Naive B cell (primary cell): ENCODE results near the gene MYPOP. TPM values are rescaled to one million over a fixed set of nuclear protein-coding genes. Genes with fewer than 3 reads are reported as not detected.
"Not testable (repeated sequence)": the region's sequence is repeated elsewhere in the genome, so short reads cannot be mapped to it uniquely, and the experiment has no call there.

ENCODE experiments used
- ATAC-seq, 2 donors: fragments of 150-1000 bp; cut with Tn5 transposase; 2 replicates each; pipeline ENCODE4 v1.10.0; 2021; ENCODE audit warnings: low read depth in 2 of 2, mild to moderate bottlenecking in 2 of 2, moderate library complexity in 2 of 2
- DNase-seq: peaks from one replicate; pipeline ENCODE4 v3.0.0; 2022
- H3K27ac Mint-ChIP-seq, 6 donors: one replicate each; pipeline ENCODE4 v1.8.0; 2020 to 2022; ENCODE audit warnings: mild to moderate bottlenecking in 6 of 6, mixed read lengths in 6 of 6, moderate library complexity in 5 of 6, inconsistent platforms in 2 of 6
- H3K27me3 Mint-ChIP-seq, 3 donors: one replicate each; pipeline ENCODE4 v1.8.0; 2021 to 2022; ENCODE audit warnings: mixed read lengths in 3 of 3, mild to moderate bottlenecking in 1 of 3
- H3K36me3 Mint-ChIP-seq, 2 donors: one replicate each; pipeline ENCODE4 v1.8.0; 2020 to 2022; ENCODE audit warnings: mixed read lengths in 2 of 2, inconsistent platforms in 1 of 2, mild to moderate bottlenecking in 1 of 2
- H3K4me1 Mint-ChIP-seq, 3 donors: one replicate each; pipeline ENCODE4 v1.8.0; 2020 to 2022; ENCODE audit warnings: mixed read lengths in 3 of 3, inconsistent platforms in 1 of 3, mild to moderate bottlenecking in 1 of 3, moderate library complexity in 1 of 3
- H3K4me3 Mint-ChIP-seq, 8 donors: one replicate each; pipeline ENCODE4 v1.8.0; 2020 to 2022; ENCODE audit warnings: mild to moderate bottlenecking in 8 of 8, mixed read lengths in 8 of 8, moderate library complexity in 8 of 8, inconsistent platforms in 2 of 8
- H3K9me3 Mint-ChIP-seq, 7 donors: one replicate each; pipeline ENCODE4 v1.8.0; 2020 to 2022; ENCODE audit warnings: mixed read lengths in 7 of 7, mild to moderate bottlenecking in 5 of 7, inconsistent platforms in 2 of 7, moderate library complexity in 1 of 7
- polyA plus RNA-seq, 6 donors: library from polyadenylated mRNA; unstranded; fragments of 300-500 nt; fragmentation: Illumina TruSeq; gene quantifications; one replicate each; pipeline ENCODE4 v1.2.3, GENCODE V29; 2021; ENCODE audit warnings: low read depth in 6 of 6

The MYPOP gene
- polyA plus RNA-seq, 6 donors from 2014 or later = 0.15 to 0.30 (median 0.28) TPM; not detected in 2

- Mint-ChIP-seq H3K9me3 (peaks cover 0 to 2% (median 0%) of the 10 kb centered on the region in 7 donors), H3K27me3 (peaks cover 33 to 71% (median 62%) of the 10 kb centered on the region in 3 donors), H3K36me3 (no peaks in the 10 kb centered on the region), H3K4me3 (peak overlapping the region in 6 of 8 donors; percentile 0 to 74 (median 14)), H3K27ac (no peak overlapping the region), H3K4me1 (peaks cover 8 to 14% (median 9%) of the 10 kb centered on the region in 3 donors)
- ATAC-seq (peak; percentile 68 to 76), DNase-seq (no peak)
These were observed 26.3 kb downstream of the MYPOP start for GRCh38 chr19:45876161-45876410.

- Mint-ChIP-seq H3K36me3 (no peaks in the 10 kb centered on the region), H3K4me1 (peaks cover 8 to 14% (median 9%) of the 10 kb centered on the region in 3 donors), H3K9me3 (peaks cover 0 to 2% (median 0%) of the 10 kb centered on the region in 7 donors), H3K27me3 (peaks cover 33 to 62% (median 62%) of the 10 kb centered on the region in 3 donors), H3K4me3 (no peak overlapping the region), H3K27ac (no peak overlapping the region)
- DNase-seq (no peak), ATAC-seq (no peak)
These were observed 27.8 kb downstream of the MYPOP start for GRCh38 chr19:45874620-45874966.

GRCh38 chr19:45873219-45873772 is 29.1 kb downstream of the MYPOP start:
- H3K4me1 Mint-ChIP-seq = peaks cover 8 to 13% (median 9%) of the 10 kb centered on the region in 3 donors
- H3K36me3 Mint-ChIP-seq = no peaks in the 10 kb centered on the region
- peaks cover 27 to 54% (median 53%) of the 10 kb centered on the region in 3 donors for H3K27me3 Mint-ChIP-seq
- H3K27ac Mint-ChIP-seq = no peak overlapping the region
- ATAC-seq (no peak), DNase-seq (no peak)
- H3K4me3 Mint-ChIP-seq = no peak overlapping the region
- H3K9me3 Mint-ChIP-seq = no peaks in the 10 kb centered on the region

- no peak overlapping the region for H3K4me3 Mint-ChIP-seq
- ATAC-seq (no peak), DNase-seq (no peak)
- no peaks in the 10 kb centered on the region for H3K9me3 Mint-ChIP-seq
- H3K27me3 Mint-ChIP-seq = peaks cover 21 to 44% (median 43%) of the 10 kb centered on the region in 3 donors
- H3K36me3 Mint-ChIP-seq = no peaks in the 10 kb centered on the region
- H3K27ac Mint-ChIP-seq = no peak overlapping the region
- H3K4me1 Mint-ChIP-seq = peaks cover 6 to 8% (median 7%) of the 10 kb centered on the region in 3 donors
These were observed 30.1 kb downstream of the MYPOP start for GRCh38 chr19:45872095-45872919.

GRCh38 chr19:45870798-45871197 is 31.6 kb downstream of the MYPOP start:
- H3K36me3 Mint-ChIP-seq = no peaks in the 10 kb centered on the region
- no peak overlapping the region for H3K4me3 Mint-ChIP-seq
- peaks cover 14 to 34% (median 30%) of the 10 kb centered on the region in 3 donors for H3K27me3 Mint-ChIP-seq
- no peaks in the 10 kb centered on the region for H3K4me1 Mint-ChIP-seq
- H3K27ac Mint-ChIP-seq = no peak overlapping the region
- H3K9me3 Mint-ChIP-seq = no peaks in the 10 kb centered on the region
- ATAC-seq = no peak
- DNase-seq = no peak

- Mint-ChIP-seq H3K27me3 (peaks cover 3 to 34% (median 30%) of the 10 kb centered on the region in 3 donors), H3K4me1 (peaks cover 21 to 22% (median 21%) of the 10 kb centered on the region in 3 donors)
- H3K9me3 Mint-ChIP-seq, DNase-seq, H3K4me3 Mint-ChIP-seq, H3K36me3 Mint-ChIP-seq, ATAC-seq, H3K27ac Mint-ChIP-seq: not testable (repeated sequence)
These were observed 35.2 kb downstream of the MYPOP start for GRCh38 chr19:45867241-45867640.

GRCh38 chr19:45866400-45867176 is 35.8 kb downstream of the MYPOP start:
- Mint-ChIP-seq H3K36me3 (no peaks in the 10 kb centered on the region), H3K27ac (no peak overlapping the region), H3K4me1 (peaks cover 27% of the 10 kb centered on the region in 3 donors), H3K4me3 (no peak overlapping the region), H3K27me3 (peaks cover 3 to 29% (median 26%) of the 10 kb centered on the region in 3 donors), H3K9me3 (no peaks in the 10 kb centered on the region)
- DNase-seq (no peak), ATAC-seq (no peak)

- H3K27me3 Mint-ChIP-seq = peaks cover 3 to 27% (median 24%) of the 10 kb centered on the region in 3 donors
- H3K4me3 Mint-ChIP-seq = peak overlapping the region in 7 of 8 donors; percentile 14 to 92 (median 56)
- H3K36me3 Mint-ChIP-seq = no peaks in the 10 kb centered on the region
- no peak for ATAC-seq
- H3K9me3 Mint-ChIP-seq = no peaks in the 10 kb centered on the region
- DNase-seq = no peak
- H3K27ac Mint-ChIP-seq = no peak overlapping the region
- peaks cover 32 to 35% (median 33%) of the 10 kb centered on the region in 3 donors for H3K4me1 Mint-ChIP-seq
These were observed 37.0 kb downstream of the MYPOP start for GRCh38 chr19:45865269-45865948.

- Mint-ChIP-seq H3K27ac (peak overlapping the region in 3 of 6 donors; percentile 16 to 57 (median 44)), H3K4me1 (peaks cover 33 to 38% (median 36%) of the 10 kb centered on the region in 3 donors), H3K4me3 (peak overlapping the region in 7 of 8 donors; percentile 47 to 92 (median 75)), H3K36me3 (no peaks in the 10 kb centered on the region), H3K27me3 (peaks cover 3 to 27% (median 24%) of the 10 kb centered on the region in 3 donors), H3K9me3 (no peaks in the 10 kb centered on the region)
- no peak for DNase-seq
- no peak for ATAC-seq
These were observed 37.8 kb downstream of the MYPOP start for GRCh38 chr19:45864629-45865082.

GRCh38 chr19:45863840-45864628 is 38.4 kb downstream of the MYPOP start, which contains the start of gene FOXA3:
Gene FOXA3 (plus strand): TSS chr19:45864326. CDS start chr19:45864457, 131 bp downstream.
- peaks cover 3 to 27% (median 24%) of the 10 kb centered on the region in 3 donors for H3K27me3 Mint-ChIP-seq
- H3K4me3 Mint-ChIP-seq = peak within 1 kb of the TSS; percentile 86 to 99 (median 92)
- H3K27ac Mint-ChIP-seq = peak within 1 kb of the TSS; percentile 28 to 99 (median 96)
- DNase-seq = peak; percentile 57
- peak in 1 of 2 donors; percentile 8 for ATAC-seq
- no peaks in the 10 kb centered on the region for H3K36me3 Mint-ChIP-seq
- no peaks in the 10 kb centered on the region for H3K9me3 Mint-ChIP-seq
- peaks cover 33 to 39% (median 38%) of the 10 kb centered on the region in 3 donors for H3K4me1 Mint-ChIP-seq

GRCh38 chr19:45863335-45863839 is 39.0 kb downstream of the MYPOP start:
- Mint-ChIP-seq H3K9me3 (no peaks in the 10 kb centered on the region), H3K4me3 (peak overlapping the region; percentile 86 to 99 (median 92)), H3K36me3 (peaks cover 0 to 3% of the 10 kb centered on the region in 2 donors), H3K27me3 (peaks cover 3 to 27% (median 24%) of the 10 kb centered on the region in 3 donors), H3K27ac (peak overlapping the region; percentile 28 to 99 (median 96)), H3K4me1 (peaks cover 35 to 40% (median 38%) of the 10 kb centered on the region in 3 donors)
- ATAC-seq = no peak
- no peak for DNase-seq
